Stomach (tissue), 4 donors: ENCODE measurements around the gene AFMID.

ENCODE experiments used
- POLR2A ChIP-seq, 4 donors: fragments of 450-650 bp; IDR thresholded peaks; one replicate each; pipeline ENCODE4 v1.6.1; 2016; ENCODE audit warnings: antibody characterized with exemption in 4 of 4, control low read depth in 2 of 4, mild to moderate bottlenecking in 1 of 4, moderate library complexity in 1 of 4
- POLR2AphosphoS5 ChIP-seq, 3 donors: sonication (generic); formaldehyde crosslinking; IDR thresholded peaks; one replicate each; pipeline ENCODE4 v1.6.1; 2016; ENCODE audit warnings: antibody characterized with exemption in 3 of 3
- TF ChIP-seq, protein P1 (sequence below), 7 experiments: fragments of 450-650 bp in 4 of 7; fragments of 200-600 bp in 3 of 7; sonication (generic) in 3 of 7; IDR thresholded peaks; one replicate each; pipeline ENCODE4 v1.5.1; 2016 to 2019; ENCODE audit warnings: antibody characterized with exemption in 7 of 7, control low read depth in 2 of 7, mild to moderate bottlenecking in 1 of 7

DNA sequence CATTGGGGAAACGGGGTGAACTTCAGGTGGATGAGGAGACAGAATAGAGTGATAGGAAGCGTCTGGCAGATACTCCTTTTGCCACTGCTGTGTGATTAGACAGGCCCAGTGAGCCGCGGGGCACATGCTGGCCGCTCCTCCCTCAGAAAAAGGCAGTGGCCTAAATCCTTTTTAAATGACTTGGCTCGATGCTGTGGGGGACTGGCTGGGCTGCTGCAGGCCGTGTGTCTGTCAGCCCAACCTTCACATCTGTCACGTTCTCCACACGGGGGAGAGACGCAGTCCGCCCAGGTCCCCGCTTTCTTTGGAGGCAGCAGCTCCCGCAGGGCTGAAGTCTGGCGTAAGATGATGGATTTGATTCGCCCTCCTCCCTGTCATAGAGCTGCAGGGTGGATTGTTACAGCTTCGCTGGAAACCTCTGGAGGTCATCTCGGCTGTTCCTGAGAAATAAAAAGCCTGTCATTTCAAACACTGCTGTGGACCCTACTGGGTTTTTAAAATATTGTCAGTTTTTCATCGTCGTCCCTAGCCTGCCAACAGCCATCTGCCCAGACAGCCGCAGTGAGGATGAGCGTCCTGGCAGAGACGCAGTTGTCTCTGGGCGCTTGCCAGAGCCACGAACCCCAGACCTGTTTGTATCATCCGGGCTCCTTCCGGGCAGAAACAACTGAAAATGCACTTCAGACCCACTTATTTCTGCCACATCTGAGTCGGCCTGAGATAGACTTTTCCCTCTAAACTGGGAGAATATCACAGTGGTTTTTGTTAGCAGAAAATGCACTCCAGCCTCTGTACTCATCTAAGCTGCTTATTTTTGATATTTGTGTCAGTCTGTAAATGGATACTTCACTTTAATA is 37.3 kb downstream of the AFMID start:
- TF ChIP-seq POLR2AphosphoS5 (IDR thresholded peaks at IDR 0.05) (no peak), POLR2A (IDR thresholded peaks at IDR 0.05) (no peak)
- TF ChIP-seq, protein P1, sequence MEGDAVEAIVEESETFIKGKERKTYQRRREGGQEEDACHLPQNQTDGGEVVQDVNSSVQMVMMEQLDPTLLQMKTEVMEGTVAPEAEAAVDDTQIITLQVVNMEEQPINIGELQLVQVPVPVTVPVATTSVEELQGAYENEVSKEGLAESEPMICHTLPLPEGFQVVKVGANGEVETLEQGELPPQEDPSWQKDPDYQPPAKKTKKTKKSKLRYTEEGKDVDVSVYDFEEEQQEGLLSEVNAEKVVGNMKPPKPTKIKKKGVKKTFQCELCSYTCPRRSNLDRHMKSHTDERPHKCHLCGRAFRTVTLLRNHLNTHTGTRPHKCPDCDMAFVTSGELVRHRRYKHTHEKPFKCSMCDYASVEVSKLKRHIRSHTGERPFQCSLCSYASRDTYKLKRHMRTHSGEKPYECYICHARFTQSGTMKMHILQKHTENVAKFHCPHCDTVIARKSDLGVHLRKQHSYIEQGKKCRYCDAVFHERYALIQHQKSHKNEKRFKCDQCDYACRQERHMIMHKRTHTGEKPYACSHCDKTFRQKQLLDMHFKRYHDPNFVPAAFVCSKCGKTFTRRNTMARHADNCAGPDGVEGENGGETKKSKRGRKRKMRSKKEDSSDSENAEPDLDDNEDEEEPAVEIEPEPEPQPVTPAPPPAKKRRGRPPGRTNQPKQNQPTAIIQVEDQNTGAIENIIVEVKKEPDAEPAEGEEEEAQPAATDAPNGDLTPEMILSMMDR (IDR thresholded peaks at IDR 0.05) = no peak
